Neural progenitor cell (in vitro differentiated cells): ENCODE measurements around the gene DYNLRB1.

Experiments
- EZH2 ChIP-seq: fragments of 200-600 bp; sonication (generic); IDR thresholded peaks from 2 replicates; pipeline ENCODE4 v1.6.1; 2017; ENCODE audit warnings: antibody characterized with exemption, mild to moderate bottlenecking, moderate library complexity
- EZH2phosphoT487 ChIP-seq: fragments of 200-600 bp; sonication (generic); IDR thresholded peaks from 2 replicates; pipeline ENCODE4 v1.6.1; 2017; ENCODE audit warnings: antibody characterized with exemption
- TF ChIP-seq, protein P1 (sequence below): fragments of 200-600 bp; sonication (generic); IDR thresholded peaks from 2 replicates; pipeline ENCODE4 v1.5.1; 2017; ENCODE audit warnings: antibody characterized with exemption, mild to moderate bottlenecking

DNA sequence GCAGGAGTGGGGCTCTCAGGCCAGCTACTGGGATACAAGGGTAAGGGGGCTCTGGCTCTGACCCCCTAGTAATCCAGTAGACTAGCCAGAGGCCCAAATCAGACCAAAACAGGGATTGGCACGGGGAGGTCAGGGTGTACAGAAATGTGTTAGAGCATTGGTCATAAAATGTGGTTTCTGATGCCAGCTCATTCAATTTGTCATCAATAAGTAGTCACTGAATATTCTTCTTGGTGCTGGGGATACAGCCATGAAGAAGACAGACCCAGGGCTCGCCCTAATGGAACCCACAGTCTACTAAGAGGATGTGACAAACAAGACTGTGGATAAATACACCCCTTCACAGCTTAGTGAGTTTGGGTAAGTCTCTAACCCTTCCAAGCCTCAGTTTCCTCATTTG lies 53.4 kb downstream of the DYNLRB1 start:
- TF ChIP-seq, protein P1, sequence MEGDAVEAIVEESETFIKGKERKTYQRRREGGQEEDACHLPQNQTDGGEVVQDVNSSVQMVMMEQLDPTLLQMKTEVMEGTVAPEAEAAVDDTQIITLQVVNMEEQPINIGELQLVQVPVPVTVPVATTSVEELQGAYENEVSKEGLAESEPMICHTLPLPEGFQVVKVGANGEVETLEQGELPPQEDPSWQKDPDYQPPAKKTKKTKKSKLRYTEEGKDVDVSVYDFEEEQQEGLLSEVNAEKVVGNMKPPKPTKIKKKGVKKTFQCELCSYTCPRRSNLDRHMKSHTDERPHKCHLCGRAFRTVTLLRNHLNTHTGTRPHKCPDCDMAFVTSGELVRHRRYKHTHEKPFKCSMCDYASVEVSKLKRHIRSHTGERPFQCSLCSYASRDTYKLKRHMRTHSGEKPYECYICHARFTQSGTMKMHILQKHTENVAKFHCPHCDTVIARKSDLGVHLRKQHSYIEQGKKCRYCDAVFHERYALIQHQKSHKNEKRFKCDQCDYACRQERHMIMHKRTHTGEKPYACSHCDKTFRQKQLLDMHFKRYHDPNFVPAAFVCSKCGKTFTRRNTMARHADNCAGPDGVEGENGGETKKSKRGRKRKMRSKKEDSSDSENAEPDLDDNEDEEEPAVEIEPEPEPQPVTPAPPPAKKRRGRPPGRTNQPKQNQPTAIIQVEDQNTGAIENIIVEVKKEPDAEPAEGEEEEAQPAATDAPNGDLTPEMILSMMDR: no peak
- no peak for TF ChIP-seq EZH2
- TF ChIP-seq EZH2phosphoT487: no peak
